SKM-1 (cell line): Measurements from ENCODE around the gene RPA1.
"Not testable (repeated sequence)": the region's sequence is repeated elsewhere in the genome, so short reads cannot be mapped to it uniquely, and the experiment has no call there.

Experiments used
- DNase-seq: peaks from one replicate; lab custom pipeline; 2025; ENCODE audit not compliant: unreplicated experiment; lab: John Stamatoyannopoulos, UW

The RPA1 gene

GRCh38 chr17:1873418-1873817 is 43.6 kb downstream of the RPA1 start:
- DNase-seq = no peak

- no peak for DNase-seq
Measured at GRCh38 chr17:1875597-1875996, 45.8 kb downstream of the RPA1 start.

- DNase-seq = no peak
Measured at GRCh38 chr17:1878419-1879121, 48.8 kb downstream of the RPA1 start.

GRCh38 chr17:1880851-1881630 is 51.2 kb downstream of the RPA1 start:
- no peak for DNase-seq

GRCh38 chr17:1882836-1883235 is 53.0 kb downstream of the RPA1 start:
- no peak for DNase-seq

GRCh38 chr17:1883536-1883935 is 53.7 kb downstream of the RPA1 start:
- no peak for DNase-seq

GRCh38 chr17:1888741-1889140 is 58.9 kb downstream of the RPA1 start:
- no peak for DNase-seq

- no peak for DNase-seq
Measured at GRCh38 chr17:1890758-1891450, 61.1 kb downstream of the RPA1 start.

- DNase-seq = no peak
Measured at GRCh38 chr17:1894753-1895339, 65.0 kb downstream of the RPA1 start.

- DNase-seq = not testable (repeated sequence)
Measured at GRCh38 chr17:1895479-1895878, 65.7 kb downstream of the RPA1 start.

- DNase-seq = no peak
Measured at GRCh38 chr17:1896243-1897104, 66.7 kb downstream of the RPA1 start.

GRCh38 chr17:1897105-1897656 is 67.4 kb downstream of the RPA1 start:
- no peak for DNase-seq

- no peak for DNase-seq
Measured at GRCh38 chr17:1898332-1898731, 68.5 kb downstream of the RPA1 start.

- no peak for DNase-seq
Measured at GRCh38 chr17:1898872-1899271, 69.1 kb downstream of the RPA1 start.

GRCh38 chr17:1899403-1900000 is 69.7 kb downstream of the RPA1 start:
- no peak for DNase-seq

GRCh38 chr17:1904273-1905182 is 74.7 kb downstream of the RPA1 start:
- no peak for DNase-seq

GRCh38 chr17:1905190-1905913 is 75.5 kb downstream of the RPA1 start:
- DNase-seq = no peak

GRCh38 chr17:1906662-1907101 is 76.9 kb downstream of the RPA1 start:
- no peak for DNase-seq
